Measurements from ENCODE around the gene ATG5. TPM values are rescaled to one million over a fixed set of nuclear protein-coding genes. Genes with fewer than 3 reads are reported as not detected.
"Not testable (repeated sequence)": the region's sequence is repeated elsewhere in the genome, so short reads cannot be mapped to it uniquely, and the experiment has no call there.

The ATG5 gene
- total RNA-seq, 1 donor: 45.4 TPM

- no peak for DNase-seq (ENCODE audit: low read depth)
- TF ChIP-seq CTCF (IDR thresholded peaks at IDR 0.05; ENCODE audit: insufficient read depth, low read length): no peak
- H3K4me3 ChIP-seq (ENCODE audit: low read depth, low read length): no peak overlapping the region
Measured at GRCh38 chr6:106281088-106281487, 44.5 kb downstream of the ATG5 start.

GRCh38 chr6:106279179-106279578 is 46.4 kb downstream of the ATG5 start:
- no peak for TF ChIP-seq CTCF (IDR thresholded peaks at IDR 0.05; ENCODE audit: insufficient read depth, low read length)
- H3K4me3 ChIP-seq (ENCODE audit: low read depth, low read length): no peak overlapping the region
- DNase-seq (ENCODE audit: low read depth): peak; percentile 13

- no peak for DNase-seq (ENCODE audit: low read depth)
- H3K4me3 ChIP-seq (ENCODE audit: low read depth, low read length): no peak overlapping the region
- TF ChIP-seq CTCF (IDR thresholded peaks at IDR 0.05; ENCODE audit: insufficient read depth, low read length): no peak
Measured at GRCh38 chr6:106275692-106276091, 49.9 kb downstream of the ATG5 start.

GRCh38 chr6:106273087-106273486 is 52.5 kb downstream of the ATG5 start:
- DNase-seq (ENCODE audit: low read depth): no peak
- H3K4me3 ChIP-seq (ENCODE audit: low read depth, low read length): no peak overlapping the region
- no peak for TF ChIP-seq CTCF (IDR thresholded peaks at IDR 0.05; ENCODE audit: insufficient read depth, low read length)

DNA sequence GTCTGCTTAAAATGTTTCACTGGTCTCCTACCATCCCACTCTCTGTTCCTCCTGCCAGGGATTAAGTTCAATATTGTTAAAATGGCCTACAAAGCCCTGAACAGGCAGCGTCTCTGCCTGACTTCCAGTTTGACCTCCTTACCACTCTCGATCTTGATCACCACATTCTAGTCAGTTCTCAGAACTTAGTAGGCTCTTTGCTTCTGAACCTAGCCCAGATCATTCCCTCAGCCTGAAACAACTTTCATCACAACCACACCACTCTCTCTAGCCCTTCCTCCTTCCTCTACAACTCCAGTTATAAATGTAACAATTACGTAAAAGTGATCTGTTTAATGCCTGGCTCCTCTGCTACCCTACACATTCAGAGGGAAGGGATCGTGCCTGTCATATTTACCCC is 53.3 kb downstream of the ATG5 start:
- TF ChIP-seq CTCF (IDR thresholded peaks at IDR 0.05; ENCODE audit: insufficient read depth, low read length): no peak
- no peak overlapping the region for H3K4me3 ChIP-seq (ENCODE audit: low read depth, low read length)
- no peak for DNase-seq (ENCODE audit: low read depth)

GRCh38 chr6:106270414-106270813 is 55.1 kb downstream of the ATG5 start:
- TF ChIP-seq CTCF (IDR thresholded peaks at IDR 0.05; ENCODE audit: insufficient read depth, low read length): no peak
- DNase-seq (ENCODE audit: low read depth): no peak
- H3K4me3 ChIP-seq (ENCODE audit: low read depth, low read length): no peak overlapping the region

DNA sequence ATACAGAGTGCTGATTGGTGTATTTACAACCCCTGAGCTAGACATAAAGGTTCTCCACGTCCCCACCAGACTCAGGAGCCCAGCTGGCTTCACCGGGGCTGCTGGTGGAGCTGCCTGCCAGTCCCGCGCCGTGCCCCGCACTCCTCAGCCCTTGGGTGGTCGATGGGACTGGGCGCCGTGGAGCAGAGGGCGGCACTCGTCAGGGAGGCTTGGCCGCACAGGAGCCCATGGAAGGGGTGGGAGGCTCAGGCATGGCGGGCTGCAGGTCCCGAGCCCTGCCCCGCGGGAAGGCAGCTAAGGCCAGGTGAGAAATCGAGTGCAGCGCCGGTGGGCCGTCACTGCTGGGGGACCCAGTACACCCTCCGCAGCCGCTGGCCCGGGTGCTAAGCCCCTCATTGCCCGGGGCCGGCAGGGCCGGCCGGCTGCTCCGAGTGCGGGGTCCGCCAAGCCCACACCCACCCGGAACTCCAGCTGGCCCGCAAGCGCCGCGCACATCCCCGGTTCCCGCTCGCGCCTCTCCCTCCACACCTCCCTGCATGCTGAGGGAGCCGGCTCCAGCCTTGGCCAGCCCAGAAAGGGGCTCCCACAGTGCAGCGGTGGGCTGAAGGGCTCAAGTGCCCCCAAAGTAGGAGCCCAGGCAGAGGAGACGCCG is 56.2 kb downstream of the ATG5 start:
- not testable (repeated sequence) for H3K4me3 ChIP-seq (ENCODE audit: low read depth, low read length); DNase-seq (ENCODE audit: low read depth)

- DNase-seq (ENCODE audit: low read depth); H3K4me3 ChIP-seq (ENCODE audit: low read depth, low read length): not testable (repeated sequence)
Measured at GRCh38 chr6:106268500-106268899, 57.1 kb downstream of the ATG5 start.

DNA sequence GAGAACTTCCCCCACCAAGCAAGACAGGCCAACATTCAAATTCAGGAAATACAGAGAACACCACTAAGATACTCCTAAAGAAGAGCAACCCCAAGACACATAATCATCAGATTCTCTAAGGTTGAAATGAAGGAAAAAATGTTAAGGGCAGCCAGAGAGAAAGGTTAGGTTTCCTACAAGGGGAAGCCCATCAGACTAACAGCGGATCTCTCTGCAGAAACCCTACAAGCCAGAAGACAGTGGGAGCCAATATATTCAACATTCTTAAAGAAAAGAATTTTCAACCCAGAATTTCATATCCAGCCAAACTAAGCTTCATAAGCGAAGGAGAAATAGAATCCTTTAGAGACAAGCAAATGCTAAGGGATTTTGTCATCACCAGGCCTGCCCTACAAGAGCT is 61.1 kb downstream of the ATG5 start:
- H3K4me3 ChIP-seq (ENCODE audit: low read depth, low read length); DNase-seq (ENCODE audit: low read depth): not testable (repeated sequence)

DNA sequence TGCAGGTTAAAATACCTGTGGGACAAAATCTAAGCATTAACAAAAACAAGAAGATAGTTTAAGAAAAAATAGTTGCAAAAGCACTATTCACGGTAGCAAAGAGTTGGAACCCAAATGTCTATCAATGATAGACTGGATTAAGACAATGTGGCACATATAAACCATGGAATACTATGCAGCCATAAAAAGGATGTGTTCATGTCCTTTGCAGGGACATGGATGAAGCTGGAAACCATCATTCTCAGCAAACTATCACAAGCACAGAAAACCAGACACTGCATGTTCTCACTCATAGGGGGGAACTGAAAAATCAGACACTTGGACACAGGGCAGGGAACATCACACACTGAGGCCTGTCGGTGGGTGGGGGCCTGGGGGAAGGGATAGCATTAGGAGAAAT is 65.8 kb downstream of the ATG5 start:
- not testable (repeated sequence) for DNase-seq (ENCODE audit: low read depth); H3K4me3 ChIP-seq (ENCODE audit: low read depth, low read length)

Measured in fibroblast of the aortic adventitia (primary cell).